Transverse colon (tissue), 3 donors: ENCODE data around the gene SMIM27.
"Not testable (repeated sequence)": the region's sequence is repeated elsewhere in the genome, so short reads cannot be mapped to it uniquely, and the experiment has no call there.

ENCODE experiments used
- CTCF ChIP-seq, 5 experiments: fragments of 200-600 bp in 3 of 5; fragments of 450-650 bp in 2 of 5; sonication (generic) in 3 of 5; IDR thresholded peaks; 1 replicate in 2 of 5; 2 replicates in 3 of 5; pipeline ENCODE4 v1.5.1; 2016 to 2017; ENCODE audit warnings: antibody characterized with exemption in 5 of 5, inconsistent platforms in 3 of 5, mild to moderate bottlenecking in 2 of 5, moderate library complexity in 1 of 5
- POLR2A ChIP-seq: fragments of 450-650 bp; IDR thresholded peaks from one replicate; pipeline ENCODE4 v1.6.1; 2016; ENCODE audit warnings: antibody characterized with exemption, mild to moderate bottlenecking, moderate library complexity

- not testable (repeated sequence) for TF ChIP-seq POLR2A; CTCF (IDR thresholded peaks at IDR 0.05)
Observed at GRCh38 chr9:32548213-32548612, 3.9 kb upstream of the SMIM27 start.
